A204.1 (cell line): ENCODE results near the gene HPSE2.
"Not testable (repeated sequence)": the region's sequence is repeated elsewhere in the genome, so short reads cannot be mapped to it uniquely, and the experiment has no call there.

Experiments
- FAIRE-seq: peaks from 2 replicates; lab custom pipeline; 2012; peaks lifted over from hg19 to GRCh38; lab: Jason Lieb, UNC

HPSE2 gene

GRCh38 chr10:99005254-99005653 is 230.4 kb downstream of the HPSE2 start:
- no peak for FAIRE-seq

- FAIRE-seq, result no peak
Observed at GRCh38 chr10:99004738-99005137, 230.9 kb downstream of the HPSE2 start.

DNA sequence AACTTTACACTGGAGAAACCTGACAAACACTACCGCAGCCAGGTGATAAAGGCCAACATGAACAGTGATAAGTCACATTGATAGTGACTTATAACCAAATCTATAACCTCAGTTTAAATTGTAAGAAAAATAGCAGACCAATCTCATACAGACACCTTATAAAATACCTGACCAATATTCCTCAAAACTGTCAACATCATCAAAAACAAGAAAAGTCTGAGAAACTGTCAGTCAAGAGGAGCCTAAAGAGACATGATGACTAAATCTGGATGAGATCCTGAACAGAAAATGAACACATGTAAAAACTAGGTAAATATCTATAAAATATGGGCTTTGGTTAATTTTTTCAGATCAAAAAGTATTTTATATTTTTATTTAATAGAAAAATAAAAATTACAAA is 233.3 kb downstream of the HPSE2 start:
- FAIRE-seq, result no peak

- FAIRE-seq, result no peak
Observed at GRCh38 chr10:98997596-98997995, 238.1 kb downstream of the HPSE2 start.

- no peak for FAIRE-seq
Observed at GRCh38 chr10:98994030-98994429, 241.6 kb downstream of the HPSE2 start.

GRCh38 chr10:98983751-98984150 is 251.9 kb downstream of the HPSE2 start:
- FAIRE-seq, result not testable (repeated sequence)

GRCh38 chr10:98980353-98980752 is 255.3 kb downstream of the HPSE2 start:
- no peak for FAIRE-seq

DNA sequence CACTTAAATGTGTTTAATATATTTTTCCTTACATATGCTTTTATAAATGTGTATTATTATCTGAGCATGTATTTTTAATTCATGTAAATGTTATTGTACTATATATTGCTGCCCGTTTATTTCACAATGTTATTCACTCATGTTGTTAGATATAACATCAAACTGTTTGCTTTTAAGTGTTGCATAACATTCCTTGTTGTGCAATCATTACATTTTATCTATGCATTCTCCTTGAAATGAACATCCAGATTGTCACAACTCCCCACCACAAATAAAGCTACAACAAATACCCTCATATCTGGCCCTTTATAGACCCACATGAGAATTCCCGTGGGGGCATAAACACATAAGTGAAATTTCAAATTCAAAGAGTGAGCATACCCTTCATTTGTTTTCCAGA is 264.2 kb downstream of the HPSE2 start:
- no peak for FAIRE-seq

DNA sequence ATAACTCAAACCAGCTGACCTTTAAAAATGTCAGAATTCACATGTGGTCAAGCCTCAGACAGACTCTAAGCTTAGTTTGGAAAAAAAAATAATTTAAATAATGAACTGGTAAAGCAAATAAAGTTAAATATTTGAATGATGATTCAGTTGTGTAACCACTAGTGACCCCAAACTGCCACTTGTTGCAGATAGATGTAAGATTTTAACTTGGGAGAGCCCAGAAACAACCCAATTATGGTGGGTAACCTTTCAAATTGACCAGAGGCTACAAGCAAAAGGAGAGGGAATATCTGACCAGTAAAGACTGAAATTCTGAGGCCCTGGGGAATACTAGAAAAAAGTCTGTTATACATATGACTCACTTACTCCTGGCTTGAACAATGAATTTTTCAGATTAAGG is 268.1 kb downstream of the HPSE2 start:
- no peak for FAIRE-seq

GRCh38 chr10:98963608-98964007 is 272.0 kb downstream of the HPSE2 start:
- FAIRE-seq, result no peak

DNA sequence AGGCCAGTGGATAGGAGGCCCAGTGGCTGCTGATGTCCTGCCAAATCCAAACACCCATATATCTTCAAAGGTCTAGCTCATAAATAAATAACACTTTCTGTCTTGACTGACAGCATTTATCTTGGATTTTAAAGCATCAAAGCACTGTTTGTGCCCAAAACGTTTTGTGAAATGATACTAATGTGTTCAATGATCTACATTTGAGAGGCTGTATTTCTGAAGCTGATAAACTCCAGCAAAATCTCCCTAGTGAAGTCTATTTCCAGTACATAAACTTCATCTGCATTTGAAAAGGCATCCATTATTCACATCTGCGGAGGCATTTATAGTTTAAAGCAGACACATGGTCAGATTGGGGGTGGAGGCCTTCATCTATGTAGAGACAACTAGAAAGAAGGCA is 276.3 kb downstream of the HPSE2 start:
- FAIRE-seq, result no peak

- no peak for FAIRE-seq
Observed at GRCh38 chr10:98957801-98958200, 277.9 kb downstream of the HPSE2 start.

GRCh38 chr10:98956576-98957260 is 278.9 kb downstream of the HPSE2 start:
- FAIRE-seq, result no peak

DNA sequence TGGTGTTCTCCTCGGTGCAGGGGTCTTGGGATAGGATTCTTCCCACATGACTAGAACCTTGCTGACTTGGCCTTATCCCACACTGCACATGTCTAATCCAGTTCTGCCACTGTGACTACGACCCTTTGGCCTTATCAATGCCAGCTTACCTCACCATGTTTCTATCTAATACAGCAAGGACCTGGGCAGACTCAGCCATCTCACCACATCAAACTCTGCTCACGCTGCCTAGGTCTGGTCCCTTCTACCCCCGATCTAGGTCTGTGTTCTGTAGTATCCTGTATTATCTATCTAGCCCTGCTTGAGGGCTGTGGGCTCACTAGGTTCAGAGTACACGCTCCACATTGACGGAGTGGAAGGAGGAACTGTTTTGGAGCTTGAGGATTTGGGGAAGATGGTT is 282.4 kb downstream of the HPSE2 start:
- no peak for FAIRE-seq

- FAIRE-seq, result no peak
Observed at GRCh38 chr10:98951269-98952000, 284.2 kb downstream of the HPSE2 start.

DNA sequence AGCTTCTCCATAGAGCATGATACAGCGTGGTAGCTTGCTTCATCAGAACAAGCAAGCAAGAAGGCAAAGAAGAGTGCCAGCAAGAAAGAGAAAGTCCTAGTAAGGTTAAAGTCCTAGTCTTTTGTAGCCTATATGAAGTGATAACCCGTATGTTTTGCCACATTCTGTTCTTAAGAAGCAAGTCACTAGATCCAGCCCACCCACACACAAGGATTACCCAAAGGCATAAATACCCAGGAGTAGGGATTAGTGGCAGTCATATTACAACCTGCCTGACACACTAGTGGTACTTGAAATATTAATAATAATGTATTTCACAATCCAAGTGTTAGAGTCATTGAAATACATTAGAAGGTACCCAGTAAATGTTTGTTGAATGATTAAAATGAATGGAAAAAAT is 285.5 kb downstream of the HPSE2 start:
- no peak for FAIRE-seq

DNA sequence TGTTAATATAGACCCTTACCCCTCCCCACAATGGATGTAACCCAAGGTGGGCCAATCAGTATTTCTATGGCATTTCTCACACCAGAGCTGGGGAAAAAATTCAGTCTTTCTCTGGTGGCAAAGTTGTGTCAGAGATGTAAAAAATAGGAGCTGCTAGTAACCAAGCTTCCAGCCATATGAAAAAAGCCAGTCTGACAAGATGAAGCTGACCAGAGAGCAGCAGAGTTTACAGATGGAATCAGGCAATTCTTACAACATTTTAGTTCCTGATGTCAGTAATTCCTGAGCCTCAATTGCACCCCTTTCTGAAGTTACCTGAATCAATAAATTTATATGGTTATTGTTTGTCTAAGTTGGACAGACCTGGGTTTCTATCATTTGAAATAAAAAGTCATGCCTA is 286.3 kb downstream of the HPSE2 start:
- FAIRE-seq, result no peak

- FAIRE-seq, result no peak
Observed at GRCh38 chr10:98943681-98944080, 292.0 kb downstream of the HPSE2 start.

GRCh38 chr10:98929709-98930108 is 305.9 kb downstream of the HPSE2 start:
- FAIRE-seq, result no peak

GRCh38 chr10:98925651-98926050 is 310.0 kb downstream of the HPSE2 start:
- no peak for FAIRE-seq

GRCh38 chr10:98924526-98924925 is 311.1 kb downstream of the HPSE2 start:
- FAIRE-seq, result no peak

DNA sequence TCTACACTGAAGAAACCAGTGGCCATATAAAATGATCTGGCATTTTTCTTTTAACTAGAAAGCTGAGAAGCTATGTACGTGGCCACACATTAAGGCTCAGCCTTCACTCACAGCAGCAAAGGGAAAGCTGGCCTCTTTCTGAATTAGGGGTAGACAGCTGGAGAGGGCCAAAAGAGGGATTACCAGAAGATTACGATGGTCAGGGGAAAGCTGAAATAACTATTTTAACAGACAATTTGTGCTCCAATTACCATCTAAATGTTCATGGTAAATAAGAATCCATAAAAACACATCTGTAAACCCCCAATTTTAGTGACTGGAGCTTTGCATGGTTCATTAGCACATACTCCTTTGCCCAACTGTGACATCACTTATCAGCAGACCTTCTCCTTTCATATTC is 314.3 kb downstream of the HPSE2 start:
- no peak for FAIRE-seq

DNA sequence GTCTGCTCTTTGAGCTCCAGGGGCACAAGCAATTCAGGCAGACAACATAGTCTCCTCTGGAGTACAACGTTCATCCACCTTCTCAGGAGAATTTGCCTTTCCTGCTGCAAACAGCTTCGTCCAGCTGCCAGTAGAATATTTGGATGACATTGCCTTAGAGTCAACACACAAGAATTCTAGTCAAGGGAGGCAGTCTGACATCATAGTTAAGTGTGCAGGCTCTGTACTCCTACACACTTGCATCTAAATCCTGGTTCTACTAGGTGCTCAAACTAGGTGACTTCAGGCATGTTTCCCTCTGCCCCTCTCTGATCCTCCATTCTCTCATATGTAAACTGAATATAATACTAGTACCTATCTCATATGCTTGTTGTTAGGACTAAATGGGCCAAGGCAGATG is 314.8 kb downstream of the HPSE2 start:
- FAIRE-seq, result no peak

DNA sequence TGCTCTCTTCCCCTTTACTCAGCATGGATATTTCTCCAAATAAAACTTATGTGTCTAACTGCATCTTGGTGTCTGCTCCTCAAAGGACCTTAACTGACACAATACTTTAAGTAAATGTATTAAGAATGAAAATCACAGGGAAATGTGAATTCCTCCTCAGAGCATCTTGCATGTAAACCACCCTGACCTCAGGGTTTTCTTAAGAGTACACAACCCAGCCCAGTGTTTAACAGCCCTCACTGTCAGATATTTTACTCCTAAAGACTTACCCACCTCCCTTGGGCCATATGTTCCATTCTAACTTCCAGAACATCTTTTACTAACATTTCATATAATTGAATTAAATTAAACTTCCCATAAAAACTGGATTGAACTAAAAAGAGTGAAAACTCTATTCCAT is 315.3 kb downstream of the HPSE2 start:
- no peak for FAIRE-seq
